Left lobe of liver (tissue), 2 donors: ENCODE results near the gene RNASEL. TPM values are rescaled to one million over a fixed set of nuclear protein-coding genes. Genes with fewer than 3 reads are reported as not detected.
"Not testable (repeated sequence)": the region's sequence is repeated elsewhere in the genome, so short reads cannot be mapped to it uniquely, and the experiment has no call there.

Experiments used
- ATAC-seq: fragments of 200-7000 bp; cut with Tn5 transposase; one replicate; pipeline ENCODE4 v1.9.1; 2020; ENCODE audit warnings: mild to moderate bottlenecking, moderate library complexity
- DNase-seq: peaks from one replicate; pipeline ENCODE4 v3.0.0-alpha.2; 2020; ENCODE audit warnings: low spot score
- total RNA-seq: library from RNA; stranded (reverse); gene quantifications from one replicate; pipeline ENCODE4 v1.2.1, GENCODE V29; 2021
- donor health status: DM: no; HTN: no; CAD: no; lungs with moderate emphysema.
- donor health status: DM: no; HTN: yes; CAD: no.

RNASEL gene
- total RNA-seq, 1 donor from 2014 or later, result 2.2 TPM

DNA sequence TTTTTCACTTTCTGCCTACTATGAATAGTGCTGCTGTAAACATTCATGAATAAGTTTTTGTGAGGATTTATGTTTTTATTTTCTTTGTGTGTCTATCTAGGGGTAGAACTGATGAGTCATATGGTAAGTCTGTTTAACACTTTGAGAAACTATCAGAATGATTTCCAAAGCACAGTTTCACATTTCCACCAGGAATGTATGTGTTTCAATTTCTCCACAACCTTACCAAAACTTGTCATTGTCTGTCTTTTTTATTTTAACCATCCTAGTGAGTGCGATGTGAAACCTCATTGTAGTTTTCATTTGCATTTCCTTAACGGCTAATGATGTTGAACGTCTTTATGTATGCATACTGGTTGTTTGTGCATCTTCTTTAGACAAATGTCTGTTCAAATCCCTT is 23.5 kb downstream of the RNASEL start:
- ATAC-seq (no peak), DNase-seq (no peak)

DNA sequence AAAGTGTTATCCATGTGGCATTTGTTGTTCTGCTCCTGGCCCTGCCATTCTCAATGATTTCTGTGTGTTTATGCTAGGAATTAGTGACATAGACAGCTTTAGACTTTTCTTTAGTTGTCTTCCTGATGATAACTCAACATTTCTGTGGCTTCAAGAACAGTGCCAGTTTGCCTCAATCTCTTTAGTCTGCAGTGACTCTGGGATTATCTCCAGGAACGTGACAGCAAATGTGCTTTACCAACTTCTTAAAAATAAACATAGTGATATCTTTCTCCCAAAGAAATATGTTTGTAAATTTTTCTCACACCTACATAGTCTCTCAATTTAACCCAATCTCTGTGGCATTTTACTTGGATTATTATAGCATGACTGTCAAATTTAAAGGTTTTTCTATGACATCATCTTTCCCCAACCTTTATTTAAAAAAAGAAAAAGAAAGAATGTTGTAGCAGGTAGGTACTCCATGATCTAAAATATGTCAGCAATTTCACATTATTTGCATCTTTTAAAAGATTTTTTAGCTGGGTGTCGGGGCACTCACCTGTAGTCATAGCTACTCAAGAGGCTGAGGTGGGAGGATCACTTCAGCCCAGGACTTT is 24.6 kb downstream of the RNASEL start:
- no peak for DNase-seq
- no peak for ATAC-seq

DNA sequence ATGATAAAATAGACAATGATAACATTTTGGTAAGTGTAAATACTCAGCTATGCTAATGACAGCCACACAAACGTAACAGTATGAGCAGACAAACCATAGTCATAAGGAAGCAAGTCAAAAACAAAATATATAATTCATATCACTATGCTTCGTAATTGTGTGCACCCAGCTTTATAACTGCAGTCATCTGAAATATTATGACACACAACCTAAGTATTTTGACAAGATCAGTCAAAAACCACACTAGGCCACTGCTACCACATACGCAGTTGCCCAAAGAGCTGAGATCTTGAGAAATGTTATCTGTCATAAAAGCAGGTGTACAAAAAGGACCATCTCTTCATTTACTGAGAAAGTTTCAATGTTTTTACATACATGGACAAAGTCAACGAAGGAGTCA is 26.0 kb downstream of the RNASEL start:
- ATAC-seq, result no peak
- no peak for DNase-seq

DNA sequence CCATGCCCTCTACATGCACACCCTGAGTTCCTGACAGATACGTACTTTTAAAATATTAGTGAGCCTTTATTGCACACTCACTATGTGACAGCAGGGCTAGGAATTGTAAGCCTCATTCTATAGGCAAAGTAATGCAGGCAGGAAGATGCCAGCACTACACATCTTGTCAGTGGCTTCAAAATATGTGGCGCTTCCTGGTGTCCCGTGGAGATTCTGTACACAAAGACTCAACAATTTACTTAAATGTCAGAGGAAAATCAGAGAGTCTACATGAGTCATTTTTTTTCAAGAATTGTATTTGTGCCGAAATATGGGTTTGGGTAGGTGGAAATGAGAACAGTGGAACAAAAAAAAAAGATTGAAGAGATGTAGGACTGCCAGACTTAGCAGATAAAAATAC is 27.6 kb downstream of the RNASEL start:
- DNase-seq (no peak), ATAC-seq (no peak)

DNA sequence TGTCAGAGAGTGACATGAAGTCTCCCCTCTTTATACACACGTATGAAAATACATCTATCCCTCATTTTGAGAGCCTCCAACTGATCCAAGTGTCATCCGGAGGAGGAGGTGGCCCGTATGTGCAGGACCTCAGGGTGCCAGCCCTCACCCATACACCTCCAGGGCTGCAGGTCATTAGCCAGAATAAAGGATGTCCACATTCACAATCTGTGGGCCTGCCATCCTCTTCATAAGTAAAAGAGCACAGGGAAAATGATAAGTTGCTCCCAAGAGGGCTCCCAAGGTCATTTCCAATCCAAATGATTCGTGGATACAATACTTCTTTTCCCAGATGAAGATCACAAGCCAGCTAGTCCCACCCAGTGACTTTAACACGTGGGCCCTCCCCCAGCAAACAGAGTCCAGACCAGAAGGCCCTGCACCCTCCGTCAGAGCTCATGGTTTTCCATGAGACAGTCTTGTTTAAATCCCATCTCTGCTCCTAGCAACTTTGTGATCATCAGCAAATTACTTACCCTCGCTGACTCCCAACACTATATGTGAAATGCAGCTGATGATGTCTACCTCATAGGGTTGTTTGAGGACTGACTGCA is 28.6 kb downstream of the RNASEL start:
- ATAC-seq (no peak), DNase-seq (no peak)

DNA sequence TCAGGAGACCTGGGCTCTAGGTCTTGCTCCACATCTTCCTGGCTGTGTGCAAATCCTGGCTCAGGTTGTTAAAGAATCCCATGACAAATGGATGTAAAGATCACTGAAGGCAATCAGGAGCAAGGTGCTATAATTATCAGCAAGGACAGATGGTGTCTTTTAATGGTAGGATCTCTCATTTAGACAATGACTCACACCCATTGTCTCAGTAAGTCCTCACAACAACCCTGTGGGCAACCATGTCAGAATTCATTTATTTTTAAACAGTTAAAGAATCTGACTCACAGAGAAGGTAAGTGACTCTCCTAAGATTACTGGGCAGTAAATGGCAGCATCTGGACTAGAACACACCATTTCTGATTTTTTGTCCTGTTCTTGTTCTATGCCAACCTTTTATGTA is 32.8 kb downstream of the RNASEL start:
- ATAC-seq (no peak), DNase-seq (no peak)

DNA sequence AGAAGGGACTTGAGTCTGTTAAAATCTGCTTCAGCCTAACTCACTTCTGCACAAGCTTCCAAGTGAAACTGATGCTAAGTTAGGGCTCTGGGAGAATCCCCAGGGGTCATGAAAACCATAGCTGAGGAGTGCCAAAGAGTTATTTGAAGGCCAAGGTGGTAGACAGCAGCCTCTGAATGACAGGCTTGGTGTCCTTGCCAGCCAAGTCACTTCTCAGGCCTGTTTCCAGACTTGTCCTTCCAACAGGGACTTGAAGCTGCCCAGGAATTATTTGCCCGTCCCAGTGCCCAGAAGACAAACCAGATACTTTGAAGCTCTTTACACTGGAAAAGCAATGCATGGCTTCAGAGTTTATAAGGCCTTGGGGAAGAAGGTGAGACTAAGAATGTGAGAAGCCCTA is 33.6 kb downstream of the RNASEL start:
- DNase-seq (no peak), ATAC-seq (no peak)

DNA sequence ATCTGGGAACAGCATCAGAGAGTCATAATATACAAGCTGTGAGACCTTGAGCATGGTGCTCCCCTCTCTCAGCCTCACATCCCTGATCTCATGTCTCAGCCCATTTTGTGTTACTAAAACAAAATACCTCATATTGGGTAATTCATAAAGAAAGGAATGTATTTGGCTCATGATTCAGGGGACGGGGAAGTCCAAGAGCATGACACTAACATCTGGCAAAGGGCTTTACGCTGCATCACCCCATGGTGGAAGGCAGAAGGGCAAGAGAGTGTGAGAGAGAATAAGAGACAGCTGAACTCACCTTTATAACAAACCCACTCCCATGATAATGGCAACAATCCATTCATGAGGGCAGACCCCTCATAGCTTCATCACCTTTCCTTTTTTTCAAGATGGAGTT is 36.5 kb downstream of the RNASEL start:
- DNase-seq (no peak), ATAC-seq (no peak)

DNA sequence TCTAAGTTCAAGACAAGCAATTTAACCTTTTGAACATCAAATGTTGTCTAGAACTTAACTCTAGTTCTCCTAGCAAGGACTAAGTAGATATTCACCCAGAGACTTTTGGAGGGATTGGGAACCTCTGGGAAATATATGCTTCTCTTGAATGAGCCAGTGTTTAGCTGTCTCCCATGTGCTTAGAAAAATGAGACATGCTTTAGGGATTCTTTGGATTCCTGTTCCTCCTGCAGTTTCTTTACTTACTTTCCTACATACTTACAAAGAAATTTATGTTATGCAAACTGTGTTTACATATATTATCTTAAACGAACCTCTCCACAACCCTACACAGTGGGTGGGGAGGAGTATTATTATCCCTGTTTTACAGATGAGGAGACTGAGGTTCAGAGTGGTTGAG is 39.2 kb downstream of the RNASEL start:
- ATAC-seq (no peak), DNase-seq (no peak)

DNA sequence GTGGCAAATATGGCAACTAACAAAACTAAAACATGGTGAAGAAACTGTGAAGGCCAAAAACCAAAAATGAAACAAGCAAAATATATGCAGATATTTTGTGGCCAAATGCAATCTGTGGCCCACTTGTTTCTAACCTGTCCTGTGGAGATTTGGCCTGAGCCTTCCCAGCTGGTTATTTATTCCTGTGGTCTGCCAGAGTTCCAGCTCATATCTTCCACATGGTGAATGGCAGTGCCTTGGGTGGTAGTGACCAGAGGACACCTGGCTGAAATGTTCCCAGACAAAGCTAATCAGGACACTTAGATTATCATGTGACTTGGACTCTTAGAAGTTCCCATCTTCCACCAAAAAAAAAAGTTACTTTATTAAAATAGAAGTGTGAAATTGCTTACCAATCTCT is 39.7 kb downstream of the RNASEL start:
- ATAC-seq, result no peak
- DNase-seq, result no peak

DNA sequence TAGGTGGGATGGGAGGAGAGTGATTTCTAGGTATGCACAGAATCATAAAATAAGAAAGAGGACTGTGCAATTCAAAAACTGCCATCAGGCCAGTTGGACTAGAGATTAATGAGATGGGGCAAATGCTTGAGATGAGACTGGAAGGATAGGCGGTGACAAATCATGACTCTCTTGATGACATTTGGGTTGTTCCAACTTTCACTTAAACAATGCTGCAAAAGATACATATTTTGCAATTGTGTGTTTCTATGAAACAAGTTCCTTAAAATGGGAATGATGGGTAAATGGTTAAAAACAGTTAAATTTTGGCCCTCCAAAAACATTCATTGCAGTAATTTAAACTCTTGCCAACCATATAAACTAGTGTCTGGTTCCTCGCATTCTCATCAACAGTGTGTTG is 55.2 kb downstream of the RNASEL start:
- DNase-seq (no peak), ATAC-seq (no peak)

DNA sequence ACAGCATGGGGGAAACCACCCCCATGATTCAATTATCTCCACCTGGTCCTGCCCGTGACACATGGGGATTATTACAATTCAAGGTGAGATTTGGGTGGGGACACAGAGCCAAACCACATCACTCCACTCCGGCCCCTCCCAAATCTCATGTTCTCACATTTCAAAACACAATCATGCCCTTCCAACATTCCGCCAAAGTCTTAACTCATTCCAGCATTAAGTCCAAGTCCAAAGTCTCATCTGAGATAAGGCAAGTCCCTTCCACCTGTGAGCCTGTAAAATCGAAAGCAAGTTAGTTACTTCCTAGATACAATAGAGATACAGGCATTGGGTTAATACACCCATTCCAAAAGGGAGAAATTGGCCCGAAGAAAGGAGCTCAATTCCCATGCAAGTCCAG is 60.9 kb downstream of the RNASEL start:
- not testable (repeated sequence) for DNase-seq, ATAC-seq

DNA sequence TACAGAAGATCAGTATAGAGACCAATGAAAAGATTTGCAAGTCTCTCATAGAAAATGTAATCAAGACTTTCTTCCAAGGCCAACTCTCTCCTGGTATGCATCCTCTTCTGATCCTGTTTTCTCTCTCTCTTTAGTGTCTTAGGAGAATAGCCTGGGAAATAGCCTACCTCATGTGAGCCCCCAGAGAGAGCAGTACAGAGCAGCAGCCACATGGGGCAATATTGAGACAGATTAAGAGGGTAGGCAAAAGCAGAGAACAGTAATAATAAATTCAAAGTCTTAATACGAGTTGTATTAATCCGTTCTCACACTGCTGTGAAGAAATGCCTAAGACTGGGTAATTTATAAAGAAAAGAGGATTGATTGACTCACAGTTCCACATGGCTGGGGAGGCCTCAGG is 61.4 kb downstream of the RNASEL start:
- ATAC-seq (no peak), DNase-seq (no peak)

DNA sequence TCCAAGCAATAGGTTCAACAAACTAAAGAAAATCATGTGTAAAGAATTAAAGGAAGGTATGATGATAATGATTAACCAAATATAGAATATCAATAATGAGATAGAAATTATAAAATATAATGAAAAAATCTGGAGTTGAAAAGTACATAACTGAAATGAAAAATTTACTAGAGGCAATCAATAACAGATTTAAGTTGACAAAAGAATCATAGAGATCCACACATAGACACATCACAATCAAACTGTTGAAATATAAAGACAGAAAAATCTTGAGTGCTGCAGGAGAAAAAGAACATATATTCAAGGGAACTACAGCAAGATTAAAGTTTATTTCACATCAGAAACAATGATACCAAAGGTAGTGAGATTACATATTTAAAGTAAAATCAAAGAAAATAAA is 63.7 kb downstream of the RNASEL start:
- DNase-seq, result no peak
- no peak for ATAC-seq

Other genes with a start within 250 kb of the RNASEL start
- gene GLUL, start 197.5 kb downstream of the RNASEL start, total RNA-seq, result 221 TPM
- not detected for gene TEDDM1, start 188.6 kb downstream of the RNASEL start, total RNA-seq
- not detected for gene RGSL1, start 139.1 kb downstream of the RNASEL start, total RNA-seq
- gene RGS16, start 15.1 kb upstream of the RNASEL start, total RNA-seq, result 0.15 TPM
- not detected for gene RGS8, start 95.3 kb upstream of the RNASEL start, total RNA-seq
- 15.0 TPM for gene NPL, start 200.5 kb upstream of the RNASEL start, total RNA-seq